Measurements from ENCODE around the gene TUBA4B.

DNA sequence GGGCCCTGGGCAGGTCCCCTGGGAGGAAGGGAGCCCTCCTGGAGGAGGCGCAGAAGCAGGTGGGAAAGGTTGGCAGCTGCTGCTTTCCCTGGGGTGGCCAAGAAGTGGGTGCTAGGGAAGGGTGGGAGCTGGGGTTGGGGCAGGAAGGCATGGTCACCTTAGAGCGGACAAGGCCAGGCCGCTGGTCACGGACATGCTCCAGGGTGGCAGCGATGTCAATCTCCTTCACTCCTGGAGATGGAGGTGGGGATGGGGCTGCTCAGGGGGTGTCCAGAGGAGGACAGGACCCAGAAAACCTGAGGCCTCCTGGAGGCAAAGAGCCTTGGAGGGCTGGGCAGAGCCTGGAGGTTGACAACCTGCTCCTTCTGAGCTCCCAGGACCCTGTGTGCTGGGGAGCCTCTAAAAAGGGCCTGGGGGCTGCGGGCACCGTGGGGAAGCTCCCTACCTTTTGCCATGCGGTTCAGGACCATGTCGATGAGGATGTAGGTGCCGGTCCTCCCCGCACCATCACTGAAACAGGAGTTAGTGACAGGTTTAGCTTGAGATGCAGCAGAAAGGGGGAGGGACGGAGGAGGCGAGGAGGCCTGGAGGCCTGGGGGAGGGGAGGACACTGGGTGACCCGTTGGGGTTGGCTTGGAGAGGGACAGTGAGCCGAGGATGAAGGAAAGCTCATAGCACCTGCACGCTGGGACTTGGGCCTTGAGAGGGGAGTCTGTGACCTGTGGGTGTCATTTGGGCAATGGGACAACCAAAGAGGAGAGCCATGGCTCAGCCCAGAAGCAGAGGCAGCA lies 37.5 kb downstream of the TUBA4B start:
- TF ChIP-seq, protein P1, sequence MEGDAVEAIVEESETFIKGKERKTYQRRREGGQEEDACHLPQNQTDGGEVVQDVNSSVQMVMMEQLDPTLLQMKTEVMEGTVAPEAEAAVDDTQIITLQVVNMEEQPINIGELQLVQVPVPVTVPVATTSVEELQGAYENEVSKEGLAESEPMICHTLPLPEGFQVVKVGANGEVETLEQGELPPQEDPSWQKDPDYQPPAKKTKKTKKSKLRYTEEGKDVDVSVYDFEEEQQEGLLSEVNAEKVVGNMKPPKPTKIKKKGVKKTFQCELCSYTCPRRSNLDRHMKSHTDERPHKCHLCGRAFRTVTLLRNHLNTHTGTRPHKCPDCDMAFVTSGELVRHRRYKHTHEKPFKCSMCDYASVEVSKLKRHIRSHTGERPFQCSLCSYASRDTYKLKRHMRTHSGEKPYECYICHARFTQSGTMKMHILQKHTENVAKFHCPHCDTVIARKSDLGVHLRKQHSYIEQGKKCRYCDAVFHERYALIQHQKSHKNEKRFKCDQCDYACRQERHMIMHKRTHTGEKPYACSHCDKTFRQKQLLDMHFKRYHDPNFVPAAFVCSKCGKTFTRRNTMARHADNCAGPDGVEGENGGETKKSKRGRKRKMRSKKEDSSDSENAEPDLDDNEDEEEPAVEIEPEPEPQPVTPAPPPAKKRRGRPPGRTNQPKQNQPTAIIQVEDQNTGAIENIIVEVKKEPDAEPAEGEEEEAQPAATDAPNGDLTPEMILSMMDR (IDR thresholded peaks at IDR 0.05) = no peak
- TF ChIP-seq POLR2AphosphoS5 (IDR thresholded peaks at IDR 0.05) (no peak), POLR2A (IDR thresholded peaks at IDR 0.05) (no peak)

All from upper lobe of left lung (tissue), 4 donors.